Skeletal muscle tissue (tissue), 4 donors: ENCODE measurements around the gene DIP2C. TPM values are rescaled to one million over a fixed set of nuclear protein-coding genes. Genes with fewer than 3 reads are reported as not detected.
A peak's percentile ranks its signal among the peaks of the same experiment; 100 is the strongest.
"Not testable (repeated sequence)": the region's sequence is repeated elsewhere in the genome, so short reads cannot be mapped to it uniquely, and the experiment has no call there.

Experiments used
- H3K27ac ChIP-seq: one replicate; pipeline ENCODE4 v1.7.0; 2013; ENCODE audit warnings: mild to moderate bottlenecking, low read depth, low read length, inconsistent platforms
- H3K27me3 ChIP-seq, 3 donors: one replicate each; pipeline ENCODE4 v1.7.0; 2013; ENCODE audit warnings: low read length in 3 of 3; ENCODE audit not compliant: control insufficient read depth in 3 of 3, insufficient read depth in 3 of 3
- H3K36me3 ChIP-seq, 3 donors: one replicate each; pipeline ENCODE4 v1.7.0; 2013; ENCODE audit warnings: low read length in 3 of 3; ENCODE audit not compliant: control insufficient read depth in 3 of 3, insufficient read depth in 3 of 3
- H3K4me1 ChIP-seq, 3 donors: one replicate each; pipeline ENCODE4 v1.7.0; 2013; ENCODE audit warnings: low read length in 3 of 3, mild to moderate bottlenecking in 3 of 3; ENCODE audit not compliant: control insufficient read depth in 3 of 3, insufficient read depth in 3 of 3
- H3K4me3 ChIP-seq, 3 donors: one replicate each; pipeline ENCODE4 v1.7.0; 2013; ENCODE audit warnings: low read length in 3 of 3
- H3K9ac ChIP-seq, 3 donors: one replicate each; pipeline ENCODE4 v1.7.0; 2013; ENCODE audit warnings: low read length in 3 of 3, mild to moderate bottlenecking in 3 of 3, moderate library complexity in 2 of 3, low read depth in 1 of 3
- H3K9me3 ChIP-seq, 3 donors: one replicate each; pipeline ENCODE4 v1.7.0; 2013; ENCODE audit warnings: low read length in 3 of 3; ENCODE audit not compliant: control insufficient read depth in 3 of 3
- total RNA-seq: library from RNA; depleted of rRNA; stranded (reverse); fragments of >200 nt; gene quantifications from one replicate; pipeline ENCODE4 v1.2.3, GENCODE V29; 2014
- donor health status: Osteomylitis.

DIP2C gene
- total RNA-seq, 1 donor from 2014 or later: 18.8 TPM

DNA sequence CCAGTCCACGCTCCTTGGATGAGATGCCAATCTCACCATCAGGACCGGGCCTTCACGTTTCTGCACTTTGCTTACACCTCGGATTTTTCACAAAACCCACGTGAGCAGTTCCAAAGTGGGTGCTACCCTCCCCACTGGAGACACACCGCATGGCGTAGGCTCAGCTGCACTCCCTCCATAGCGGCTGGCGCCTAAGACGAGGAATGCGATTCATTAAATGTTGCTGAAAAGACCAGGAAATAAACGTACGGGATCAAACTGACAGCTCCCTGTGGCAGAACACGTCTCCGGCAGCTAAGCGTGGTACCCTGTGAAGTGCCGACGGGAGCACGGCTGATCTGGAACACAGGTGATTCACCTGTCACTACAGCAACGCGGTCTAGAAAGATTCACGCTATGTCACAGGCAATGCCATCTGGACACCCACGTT is 209.0 kb downstream of the DIP2C start:
- Histone ChIP-seq H3K27ac (peak overlapping the region; percentile 43), H3K9ac (peak overlapping the region in 1 of 3 donors; percentile 60), H3K36me3 (peaks cover 0 to 4% (median 2%) of the 10 kb centered on the region in 3 donors), H3K9me3 (no peaks in the 10 kb centered on the region), H3K27me3 (no peaks in the 10 kb centered on the region), H3K4me1 (peaks cover 28 to 57% (median 38%) of the 10 kb centered on the region in 3 donors), H3K4me3 (no peak overlapping the region)

DNA sequence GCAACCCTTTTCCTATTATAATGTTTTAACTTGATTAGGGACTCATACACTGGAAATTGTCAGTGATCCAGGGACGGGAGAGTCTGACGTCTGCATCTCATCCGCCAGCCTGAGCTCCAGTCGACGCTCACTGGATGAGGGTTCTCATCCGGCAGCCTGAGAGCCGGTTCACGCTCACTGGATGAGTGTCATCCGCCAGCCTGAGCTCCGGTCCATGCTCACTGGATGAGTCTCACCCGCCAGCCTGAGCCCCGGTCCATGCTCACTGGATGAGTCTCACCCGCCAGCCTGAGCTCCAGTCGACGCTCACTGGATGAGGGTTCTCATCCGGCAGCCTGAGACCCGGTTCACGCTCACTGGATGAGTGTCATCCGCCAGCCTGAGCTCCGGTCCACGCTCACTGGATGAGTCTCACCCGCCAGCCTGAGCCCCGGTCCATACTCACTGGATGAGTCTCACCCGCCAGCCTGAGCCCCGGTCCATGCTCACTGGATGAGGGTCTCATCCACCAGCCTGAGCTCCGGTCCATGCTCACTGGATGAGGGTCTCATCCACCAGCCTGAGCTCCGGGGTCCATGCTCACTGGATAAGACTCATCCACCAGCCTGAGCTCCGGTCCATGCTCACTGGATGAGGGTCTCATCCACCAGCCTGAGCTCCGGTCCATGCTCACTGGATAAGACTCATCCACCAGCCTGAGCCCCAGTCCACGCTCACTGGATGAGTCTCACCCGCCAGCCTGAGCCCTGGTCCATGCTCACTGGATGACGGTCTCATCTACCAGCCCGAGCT is 209.6 kb downstream of the DIP2C start:
- H3K27me3 ChIP-seq, H3K36me3 ChIP-seq, H3K9me3 ChIP-seq, H3K9ac ChIP-seq, H3K4me3 ChIP-seq: not testable (repeated sequence)
- H3K4me1 ChIP-seq: peaks cover 28 to 51% (median 32%) of the 10 kb centered on the region in 3 donors
- H3K27ac ChIP-seq: peak overlapping the region; percentile 43

DNA sequence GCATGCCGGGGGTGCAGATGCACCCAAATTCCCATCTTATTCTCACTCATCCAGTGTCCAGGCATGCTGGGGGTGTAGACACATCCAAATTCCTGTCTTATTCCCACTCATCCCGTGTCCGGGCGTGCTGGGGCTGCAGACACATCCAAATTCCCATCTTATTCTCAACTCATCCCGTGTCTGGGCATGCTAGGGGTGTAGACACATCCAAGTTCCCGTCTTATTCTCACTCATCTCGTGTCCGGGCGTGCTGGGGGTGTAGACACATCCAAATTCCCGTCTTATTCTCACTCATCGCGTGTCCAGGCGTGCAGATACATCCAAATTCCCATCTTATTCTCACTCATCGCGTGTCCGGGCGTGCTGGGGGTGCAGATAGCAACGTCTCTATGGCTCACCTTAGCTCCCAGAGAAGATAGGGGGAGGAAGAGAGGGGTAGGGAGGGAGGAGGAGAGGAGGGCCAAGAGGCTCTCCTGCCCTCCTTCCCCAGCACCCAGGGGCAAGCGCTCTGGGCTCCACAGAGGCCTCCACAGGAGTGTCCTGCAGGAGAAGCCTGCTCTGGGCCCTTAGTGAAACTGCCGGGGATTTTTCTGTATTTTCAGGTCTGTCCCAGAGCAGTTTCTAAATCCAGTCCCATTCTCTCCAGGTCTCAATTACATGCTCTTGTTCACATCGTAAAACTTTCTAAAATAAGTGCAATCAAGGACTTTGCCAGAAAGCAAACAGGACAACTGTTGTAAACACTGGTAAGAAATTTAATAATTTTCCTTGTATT is 210.8 kb downstream of the DIP2C start:
- no peaks in the 10 kb centered on the region for H3K27me3 ChIP-seq
- peaks cover 26 to 41% (median 32%) of the 10 kb centered on the region in 3 donors for H3K4me1 ChIP-seq
- peaks cover 0 to 7% (median 2%) of the 10 kb centered on the region in 3 donors for H3K36me3 ChIP-seq
- no peak overlapping the region for H3K4me3 ChIP-seq
- H3K9ac ChIP-seq: no peak overlapping the region
- no peaks in the 10 kb centered on the region for H3K9me3 ChIP-seq
- H3K27ac ChIP-seq: no peak overlapping the region

GRCh38 chr10:477620-478019 is 211.8 kb downstream of the DIP2C start:
- Histone ChIP-seq H3K4me3 (no peak overlapping the region), H3K9ac (no peak overlapping the region), H3K4me1 (peaks cover 17 to 31% (median 24%) of the 10 kb centered on the region in 3 donors), H3K27ac (no peak overlapping the region), H3K36me3 (peaks cover under 1 to 3% (median 2%) of the 10 kb centered on the region in 3 donors), H3K27me3 (no peaks in the 10 kb centered on the region), H3K9me3 (no peaks in the 10 kb centered on the region)

GRCh38 chr10:476455-476780 is 213.1 kb downstream of the DIP2C start:
- no peak overlapping the region for H3K4me3 ChIP-seq
- H3K27ac ChIP-seq: no peak overlapping the region
- no peak overlapping the region for H3K9ac ChIP-seq
- no peaks in the 10 kb centered on the region for H3K9me3 ChIP-seq
- H3K4me1 ChIP-seq: peaks cover 8 to 19% (median 12%) of the 10 kb centered on the region in 3 donors
- no peaks in the 10 kb centered on the region for H3K27me3 ChIP-seq
- peaks cover 6 to 9% (median 6%) of the 10 kb centered on the region in 3 donors for H3K36me3 ChIP-seq

DNA sequence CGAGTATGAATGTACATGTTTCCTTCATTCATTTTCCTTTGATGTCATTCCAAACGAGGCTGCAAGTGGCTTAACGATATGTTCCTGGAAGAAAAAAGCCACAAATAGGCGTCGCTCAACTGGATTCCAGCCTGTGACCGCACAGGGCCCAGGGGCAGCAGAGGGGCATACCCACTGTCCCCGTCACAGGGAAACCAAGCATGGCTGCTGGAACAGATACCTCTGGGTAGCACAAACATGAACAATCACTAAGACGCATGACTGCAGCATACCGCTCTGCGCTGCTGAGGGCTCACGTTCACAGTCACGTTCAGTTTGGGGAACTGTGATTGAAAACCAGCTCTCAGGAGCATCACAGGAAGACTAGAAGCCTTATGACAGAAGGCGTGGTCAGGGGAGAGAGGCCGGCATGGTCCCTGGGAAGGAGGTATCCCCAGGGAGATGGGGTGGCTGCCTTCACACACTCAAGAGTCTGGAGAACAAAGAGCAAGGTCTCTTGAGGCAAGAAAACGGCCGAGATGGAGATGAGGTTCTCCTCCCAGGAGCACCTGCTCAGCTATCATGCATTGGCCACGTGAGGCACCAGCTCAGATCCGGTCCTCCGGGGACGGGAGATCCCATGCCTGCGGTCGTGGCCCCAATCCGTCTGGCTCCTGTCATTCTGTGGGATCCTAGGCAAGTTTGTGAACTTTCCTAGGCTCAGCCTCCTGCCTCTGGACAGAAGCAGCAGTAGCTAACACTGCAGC is 213.6 kb downstream of the DIP2C start:
- H3K4me3 ChIP-seq: no peak overlapping the region
- peaks cover 4 to 14% (median 7%) of the 10 kb centered on the region in 3 donors for H3K4me1 ChIP-seq

GRCh38 chr10:474946-475345 is 214.5 kb downstream of the DIP2C start:
- H3K27ac ChIP-seq: no peak overlapping the region
- H3K9ac ChIP-seq: no peak overlapping the region
- H3K4me3 ChIP-seq: no peak overlapping the region
- H3K4me1 ChIP-seq: peaks cover 0 to 6% (median 0%) of the 10 kb centered on the region in 3 donors
- peaks cover 18 to 24% (median 20%) of the 10 kb centered on the region in 3 donors for H3K36me3 ChIP-seq
- H3K27me3 ChIP-seq: no peaks in the 10 kb centered on the region
- no peaks in the 10 kb centered on the region for H3K9me3 ChIP-seq

More for the DNA sequence above, 213.6 kb downstream of the DIP2C start:
- Histone ChIP-seq H3K9ac (no peak overlapping the region), H3K27ac (no peak overlapping the region), H3K9me3 (no peaks in the 10 kb centered on the region), H3K36me3 (peaks cover 10 to 15% (median 10%) of the 10 kb centered on the region in 3 donors), H3K27me3 (no peaks in the 10 kb centered on the region)

DNA sequence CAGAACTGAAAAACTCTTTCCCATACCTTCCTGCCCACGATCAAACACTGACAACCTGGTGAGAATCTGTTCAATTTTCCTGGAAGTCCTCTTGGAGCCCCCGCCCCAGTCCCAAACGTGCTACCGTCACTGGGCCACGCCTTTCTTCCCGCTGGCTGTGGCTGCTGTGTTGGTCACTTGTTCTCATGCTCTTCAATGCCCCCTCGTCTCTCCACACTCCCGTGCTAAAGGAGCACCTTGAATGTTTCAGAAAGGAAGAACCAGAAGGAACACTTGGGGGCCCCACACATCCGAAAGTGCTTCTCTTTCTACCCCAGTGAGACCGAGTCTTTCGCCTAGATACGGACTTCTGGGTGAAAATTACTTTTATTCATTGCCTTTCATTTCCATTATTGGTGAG is 215.1 kb downstream of the DIP2C start:
- no peaks in the 10 kb centered on the region for H3K27me3 ChIP-seq
- H3K4me3 ChIP-seq: no peak overlapping the region
- H3K9me3 ChIP-seq: no peaks in the 10 kb centered on the region
- no peak overlapping the region for H3K9ac ChIP-seq
- no peak overlapping the region for H3K27ac ChIP-seq
- H3K36me3 ChIP-seq: peaks cover 18 to 29% (median 23%) of the 10 kb centered on the region in 3 donors
- H3K4me1 ChIP-seq: peaks cover 0 to 6% (median 0%) of the 10 kb centered on the region in 3 donors

DNA sequence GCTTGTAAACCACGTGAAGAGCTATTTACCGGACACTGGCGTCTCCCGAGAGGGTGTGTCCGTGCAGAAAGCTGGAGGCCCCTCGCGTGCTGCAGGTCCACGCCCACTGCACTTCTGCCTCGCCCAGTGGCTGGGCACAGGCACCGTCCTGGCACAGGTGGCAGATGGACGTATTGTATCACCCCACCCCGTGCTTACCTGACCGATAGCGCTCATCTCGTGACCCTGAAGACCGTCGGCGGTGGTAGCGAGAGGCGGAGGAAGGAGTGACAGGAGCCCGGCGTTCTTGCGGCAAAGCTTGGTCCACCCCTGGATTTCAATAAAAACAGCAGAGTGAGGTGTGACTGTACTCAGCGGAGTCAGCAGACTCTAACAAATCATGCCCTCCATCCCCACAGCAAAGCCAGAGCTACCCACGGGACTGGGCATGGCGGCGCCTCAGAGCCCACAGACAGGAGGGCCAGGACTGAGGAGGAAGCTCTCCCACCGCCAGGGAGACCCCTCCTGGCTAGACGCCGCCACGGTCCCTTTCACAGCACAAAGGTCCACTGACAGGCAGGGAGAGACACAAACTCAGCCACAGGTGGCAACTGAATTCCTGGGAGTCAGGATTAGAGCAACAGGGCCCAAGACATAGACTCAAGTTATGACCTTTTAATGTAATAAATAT is 217.1 kb downstream of the DIP2C start:
- no peak overlapping the region for H3K9ac ChIP-seq
- peaks cover 21 to 30% (median 23%) of the 10 kb centered on the region in 3 donors for H3K36me3 ChIP-seq
- no peaks in the 10 kb centered on the region for H3K4me1 ChIP-seq
- H3K9me3 ChIP-seq: no peaks in the 10 kb centered on the region
- H3K4me3 ChIP-seq: no peak overlapping the region
- no peaks in the 10 kb centered on the region for H3K27me3 ChIP-seq
- H3K27ac ChIP-seq: no peak overlapping the region
